Smooth muscle cell (in vitro differentiated cells): ENCODE results near the gene ZDHHC16. TPM values are rescaled to one million over a fixed set of nuclear protein-coding genes. Genes with fewer than 3 reads are reported as not detected.

Source experiments
- DNase-seq: peaks from one replicate; lab custom pipeline; 2025; ENCODE audit not compliant: unreplicated experiment; lab: John Stamatoyannopoulos, UW
- H2AFZ ChIP-seq: fragments of 200-600 bp; sonication (generic); 2 replicates; pipeline ENCODE4 v1.6.0; 2016; ENCODE audit warnings: antibody characterized with exemption, low read depth, mild to moderate bottlenecking
- H3F3A ChIP-seq: fragments of 200-600 bp; sonication (generic); 2 replicates; pipeline ENCODE4 v1.6.0; 2017; ENCODE audit warnings: antibody characterized with exemption, low read depth
- H3K27ac ChIP-seq: fragments of 200-600 bp; sonication (generic); 2 replicates; pipeline ENCODE4 v1.5.1; 2016; ENCODE audit warnings: low read depth, mild to moderate bottlenecking
- H3K27me3 ChIP-seq: fragments of 200-600 bp; sonication (generic); 2 replicates; pipeline ENCODE4 v1.6.1; 2016; ENCODE audit warnings: low read depth, mild to moderate bottlenecking
- H3K36me3 ChIP-seq: fragments of 200-600 bp; sonication (generic); 2 replicates; pipeline ENCODE4 v1.5.1; 2016; ENCODE audit warnings: low read depth
- H3K4me1 ChIP-seq: fragments of 200-600 bp; sonication (generic); 2 replicates; pipeline ENCODE4 v1.5.1; 2016; ENCODE audit warnings: low read depth
- H3K4me2 ChIP-seq: fragments of 200-600 bp; sonication (generic); 2 replicates; pipeline ENCODE4 v1.6.0; 2016; ENCODE audit warnings: mild to moderate bottlenecking
- H3K4me3 ChIP-seq: fragments of 200-600 bp; sonication (generic); 2 replicates; pipeline ENCODE4 v1.5.1; 2016; ENCODE audit warnings: mild to moderate bottlenecking
- H3K79me2 ChIP-seq: fragments of 200-600 bp; sonication (generic); 2 replicates; pipeline ENCODE4 v1.6.0; 2016; ENCODE audit warnings: low read depth, mild to moderate bottlenecking
- H3K9ac ChIP-seq: fragments of 200-600 bp; sonication (generic); 2 replicates; pipeline ENCODE4 v1.6.0; 2016; ENCODE audit warnings: low read depth
- H3K9me3 ChIP-seq: fragments of 200-600 bp; sonication (generic); replicated peaks from 2 replicates; pipeline ENCODE4 v1.5.1; 2016; ENCODE audit warnings: low read depth
- H4K20me1 ChIP-seq: fragments of 200-600 bp; sonication (generic); 2 replicates; pipeline ENCODE4 v1.6.0; 2016; ENCODE audit warnings: low read depth
- CTCF ChIP-seq: fragments of 200-600 bp; sonication (generic); IDR thresholded peaks from 2 replicates; pipeline ENCODE4 v1.5.1; 2017; ENCODE audit warnings: borderline replicate concordance, mild to moderate bottlenecking, antibody characterized with exemption; ENCODE audit not compliant: insufficient read depth, poor library complexity, severe bottlenecking
- WGBS: methylation state at CpG from one replicate; pipeline ENCODE4 v1.1.7; 2016; ENCODE audit warnings: low lambda C conversion rate; 5-methylcytosine and 5-hydroxymethylcytosine counted together
- polyA plus RNA-seq: library from polyadenylated mRNA; unstranded; fragments of >200 nt; fragmentation: Nextera tagmentation; extraction: Ambion mirVana; gene quantifications from 2 replicates; pipeline ENCODE4 v1.2.1, GENCODE V29; 2016
- total RNA-seq: library from RNA; depleted of rRNA; stranded (reverse); fragments of >200 nt; gene quantifications from 2 replicates; pipeline ENCODE4 v1.2.3, GENCODE V29; 2014

The ZDHHC16 gene
- total and polyA plus RNA-seq, 2 experiments from 2014 or later, result 50.3 to 73.3 TPM

GRCh38 chr10:97490592-97490991 lies 44.6 kb downstream of the ZDHHC16 start:
- no peak for DNase-seq

GRCh38 chr10:97494151-97494550 lies 48.2 kb downstream of the ZDHHC16 start:
- H4K20me1 ChIP-seq, result peaks cover 82% of the 10 kb centered on the region
- peak overlapping the region; percentile 47 for H3K27ac ChIP-seq
- TF ChIP-seq CTCF, result no peak
- no peak overlapping the region for H3K4me2 ChIP-seq
- no peak overlapping the region for H3K9ac ChIP-seq
- peaks cover 29% of the 10 kb centered on the region for H3K4me1 ChIP-seq
- no peak overlapping the region for H3K4me3 ChIP-seq
- WGBS, result 79% methylated on average over 2 of the region's 2 CpGs
- no peaks in the 10 kb centered on the region for H3F3A ChIP-seq
- H3K79me2 ChIP-seq, result peaks cover 86% of the 10 kb centered on the region
- H2AFZ ChIP-seq, result no peak overlapping the region
- no peaks in the 10 kb centered on the region for H3K36me3 ChIP-seq
- DNase-seq, result no peak
- H3K27me3 ChIP-seq, result no peaks in the 10 kb centered on the region
- no peaks in the 10 kb centered on the region for H3K9me3 ChIP-seq

More at GRCh38 chr10:97490592-97490991, 44.6 kb downstream of the ZDHHC16 start:
- no peak overlapping the region for H3K4me2 ChIP-seq
- H3K4me1 ChIP-seq, result peaks cover 11% of the 10 kb centered on the region
- TF ChIP-seq CTCF, result no peak
- H3K36me3 ChIP-seq, result no peaks in the 10 kb centered on the region
- H3K27me3 ChIP-seq, result no peaks in the 10 kb centered on the region
- no peak overlapping the region for H3K9ac ChIP-seq
- H3K79me2 ChIP-seq, result peaks cover 100% of the 10 kb centered on the region
- H4K20me1 ChIP-seq, result peaks cover 98% of the 10 kb centered on the region
- H3K9me3 ChIP-seq, result no peaks in the 10 kb centered on the region
- WGBS, result 88% methylated on average over 2 of the region's 2 CpGs
- no peak overlapping the region for H3K4me3 ChIP-seq
- H3F3A ChIP-seq, result no peaks in the 10 kb centered on the region
- peak overlapping the region; percentile 40 for H3K27ac ChIP-seq
- H2AFZ ChIP-seq, result no peak overlapping the region

GRCh38 chr10:97494863-97495506 lies 49.0 kb downstream of the ZDHHC16 start:
- H4K20me1 ChIP-seq, result peaks cover 78% of the 10 kb centered on the region
- peak overlapping the region; percentile 1 for H3K9ac ChIP-seq
- 27% methylated on average over 7 of the region's 7 CpGs for WGBS
- H3K27me3 ChIP-seq, result no peaks in the 10 kb centered on the region
- peaks cover 29% of the 10 kb centered on the region for H3K4me1 ChIP-seq
- peaks cover 86% of the 10 kb centered on the region for H3K79me2 ChIP-seq
- H3K36me3 ChIP-seq, result no peaks in the 10 kb centered on the region
- peak overlapping the region; percentile 47 for H3K27ac ChIP-seq
- no peaks in the 10 kb centered on the region for H3K9me3 ChIP-seq
- no peak overlapping the region for H3K4me3 ChIP-seq
- no peaks in the 10 kb centered on the region for H3F3A ChIP-seq
- H3K4me2 ChIP-seq, result peak overlapping the region; percentile 41
- no peak overlapping the region for H2AFZ ChIP-seq
- no peak for TF ChIP-seq CTCF
- DNase-seq, result no peak

- peaks cover 86% of the 10 kb centered on the region for H3K79me2 ChIP-seq
- 1% methylated on average over 22 of the region's 22 CpGs for WGBS
- H3F3A ChIP-seq, result no peaks in the 10 kb centered on the region
- H2AFZ ChIP-seq, result peak overlapping the region; percentile 88
- TF ChIP-seq CTCF, result no peak
- H3K9me3 ChIP-seq, result no peaks in the 10 kb centered on the region
- H3K9ac ChIP-seq, result peak overlapping the region; percentile 76
- H3K4me3 ChIP-seq, result peak overlapping the region; percentile 80
- H3K4me2 ChIP-seq, result peak overlapping the region; percentile 88
- H3K27ac ChIP-seq, result peak overlapping the region; percentile 87
- no peaks in the 10 kb centered on the region for H3K36me3 ChIP-seq
- peak; percentile 33 for DNase-seq
- peaks cover 29% of the 10 kb centered on the region for H3K4me1 ChIP-seq
- H3K27me3 ChIP-seq, result no peaks in the 10 kb centered on the region
- H4K20me1 ChIP-seq, result peaks cover 78% of the 10 kb centered on the region
These were observed 51.6 kb downstream of the ZDHHC16 start for GRCh38 chr10:97497572-97498075.
